Naive B cell (primary cell): Measurements from ENCODE around the gene MRPL4. TPM values are rescaled to one million over a fixed set of nuclear protein-coding genes. Genes with fewer than 3 reads are reported as not detected.

ENCODE experiments used
- ATAC-seq, 2 donors: fragments of 150-1000 bp; cut with Tn5 transposase; 2 replicates each; pipeline ENCODE4 v1.10.0; 2021; ENCODE audit warnings: low read depth in 2 of 2, mild to moderate bottlenecking in 2 of 2, moderate library complexity in 2 of 2
- DNase-seq: peaks from one replicate; pipeline ENCODE4 v3.0.0; 2022
- H3K27ac Mint-ChIP-seq, 6 donors: one replicate each; pipeline ENCODE4 v1.8.0; 2020 to 2022; ENCODE audit warnings: mild to moderate bottlenecking in 6 of 6, mixed read lengths in 6 of 6, moderate library complexity in 5 of 6, inconsistent platforms in 2 of 6
- H3K27me3 Mint-ChIP-seq, 3 donors: one replicate each; pipeline ENCODE4 v1.8.0; 2021 to 2022; ENCODE audit warnings: mixed read lengths in 3 of 3, mild to moderate bottlenecking in 1 of 3
- H3K36me3 Mint-ChIP-seq, 2 donors: one replicate each; pipeline ENCODE4 v1.8.0; 2020 to 2022; ENCODE audit warnings: mixed read lengths in 2 of 2, inconsistent platforms in 1 of 2, mild to moderate bottlenecking in 1 of 2
- H3K4me1 Mint-ChIP-seq, 3 donors: one replicate each; pipeline ENCODE4 v1.8.0; 2020 to 2022; ENCODE audit warnings: mixed read lengths in 3 of 3, inconsistent platforms in 1 of 3, mild to moderate bottlenecking in 1 of 3, moderate library complexity in 1 of 3
- H3K4me3 Mint-ChIP-seq, 8 donors: one replicate each; pipeline ENCODE4 v1.8.0; 2020 to 2022; ENCODE audit warnings: mild to moderate bottlenecking in 8 of 8, mixed read lengths in 8 of 8, moderate library complexity in 8 of 8, inconsistent platforms in 2 of 8
- H3K9me3 Mint-ChIP-seq, 7 donors: one replicate each; pipeline ENCODE4 v1.8.0; 2020 to 2022; ENCODE audit warnings: mixed read lengths in 7 of 7, mild to moderate bottlenecking in 5 of 7, inconsistent platforms in 2 of 7, moderate library complexity in 1 of 7
- polyA plus RNA-seq, 6 donors: library from polyadenylated mRNA; unstranded; fragments of 300-500 nt; fragmentation: Illumina TruSeq; gene quantifications; one replicate each; pipeline ENCODE4 v1.2.3, GENCODE V29; 2021; ENCODE audit warnings: low read depth in 6 of 6

The MRPL4 gene
- polyA plus RNA-seq, 6 donors from 2014 or later, result 23.7 to 34.3 (median 27.4) TPM

DNA sequence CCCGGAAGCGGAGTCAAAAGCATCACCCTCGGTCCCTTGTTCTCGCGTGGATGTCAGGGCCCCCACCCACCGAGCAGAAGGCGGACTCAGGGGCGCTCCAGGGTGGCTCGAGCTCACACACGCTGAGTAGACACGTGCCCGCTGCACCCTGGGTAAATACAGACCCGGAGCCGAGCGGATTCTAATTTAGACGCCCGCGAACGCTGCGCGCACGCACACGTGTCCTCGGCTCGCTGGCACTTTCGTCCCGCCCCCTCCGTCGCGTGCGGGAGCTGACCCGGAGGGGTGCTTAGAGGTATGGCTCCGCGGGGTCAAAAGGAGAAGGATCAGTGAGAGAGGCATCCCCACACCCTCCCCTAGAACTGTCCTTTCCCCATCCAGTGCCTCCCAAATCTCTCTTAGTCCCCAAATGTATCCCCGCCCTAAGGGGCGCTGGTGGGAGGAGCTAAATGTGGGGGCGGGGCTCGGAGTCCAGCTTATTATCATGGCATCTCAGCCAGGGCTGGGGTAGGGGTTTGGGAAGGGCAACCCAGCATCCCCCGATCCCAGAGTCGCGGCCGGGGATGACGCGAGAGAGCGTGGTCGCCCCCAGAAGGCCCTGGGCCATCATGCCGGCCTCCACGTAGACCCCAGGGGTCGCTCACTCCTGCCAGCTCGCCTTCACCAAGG is 37.3 kb downstream of the MRPL4 start:
- Mint-ChIP-seq H3K27me3 (peaks cover 48 to 73% (median 48%) of the 10 kb centered on the region in 3 donors), H3K4me1 (peaks cover 42 to 74% (median 73%) of the 10 kb centered on the region in 3 donors), H3K9me3 (peaks cover 0 to 5% (median 0%) of the 10 kb centered on the region in 7 donors), H3K27ac (peak overlapping the region; percentile 49 to 92 (median 70)), H3K4me3 (peak overlapping the region; percentile 75 to 93 (median 84)), H3K36me3 (peaks cover 9 to 22% of the 10 kb centered on the region in 2 donors)
- peak; percentile 53 for DNase-seq
- peak; percentile 62 to 70 for ATAC-seq

DNA sequence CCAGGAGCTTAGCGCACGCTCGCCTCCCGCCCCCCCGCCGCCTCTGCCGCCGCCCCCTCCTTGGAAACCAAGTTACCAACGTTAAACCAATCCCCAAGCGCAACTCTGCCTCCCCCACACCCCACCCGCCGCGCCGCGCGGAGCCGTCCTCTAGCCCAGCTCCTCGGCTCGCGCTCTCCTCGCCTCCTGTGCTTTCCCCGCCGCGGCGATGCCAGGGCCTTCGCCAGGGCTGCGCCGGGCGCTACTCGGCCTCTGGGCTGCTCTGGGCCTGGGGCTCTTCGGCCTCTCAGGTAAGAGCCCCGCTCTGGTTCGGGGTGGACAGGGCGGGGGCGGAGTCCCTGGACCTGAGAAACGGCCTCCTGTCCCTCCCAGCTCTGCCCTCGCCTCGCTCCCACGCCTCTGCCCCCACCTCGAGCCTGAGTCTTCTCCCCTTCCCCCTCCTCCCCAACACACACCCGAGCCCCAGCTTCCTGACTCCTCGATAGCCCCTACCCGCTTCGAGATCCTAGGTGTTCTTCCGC is 37.9 kb downstream of the MRPL4 start, which contains the start of gene ICAM5:
TSS of gene ICAM5 (plus strand) at position 117 of the 521 bp plus-strand sequence. CDS start at position 209, 92 bp downstream.
- no peak for DNase-seq
- Mint-ChIP-seq H3K27me3 (peaks cover 48 to 78% (median 48%) of the 10 kb centered on the region in 3 donors), H3K4me3 (peak within 1 kb of the TSS; percentile 79 to 93 (median 86)), H3K4me1 (peaks cover 42 to 79% (median 73%) of the 10 kb centered on the region in 3 donors), H3K27ac (peak within 1 kb of the TSS; percentile 65 to 93 (median 78)), H3K9me3 (peaks cover 0 to 5% (median 0%) of the 10 kb centered on the region in 7 donors), H3K36me3 (peaks cover 9 to 19% of the 10 kb centered on the region in 2 donors)
- ATAC-seq, result peak; percentile 10 to 15

DNA sequence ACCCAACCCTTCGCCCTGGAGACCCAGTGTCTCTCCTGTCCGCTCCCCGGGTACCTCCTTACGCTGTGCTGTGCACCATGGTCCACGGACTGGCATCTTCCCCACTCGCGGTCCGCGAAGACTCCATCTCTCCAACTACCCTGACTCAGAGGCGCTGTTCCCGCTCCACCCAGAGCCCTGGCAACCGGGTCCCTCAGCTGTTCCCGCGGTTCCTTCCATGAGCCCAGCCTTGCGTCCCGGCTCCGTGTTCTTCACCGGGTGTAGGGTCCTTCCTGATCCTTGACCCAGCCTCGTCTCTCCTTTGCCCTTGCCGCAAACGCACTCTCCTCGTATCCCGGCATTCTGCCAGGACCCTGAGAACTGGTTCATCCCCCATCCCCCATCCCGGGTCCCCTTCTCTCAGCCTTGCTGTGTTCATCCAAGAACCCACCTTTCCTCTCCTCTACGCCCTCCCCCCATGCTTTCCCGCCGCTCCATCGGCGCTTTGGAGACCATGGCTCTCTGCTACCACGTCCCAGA is 38.4 kb downstream of the MRPL4 start:
- Mint-ChIP-seq H3K27ac (peak overlapping the region in 4 of 6 donors; percentile 65 to 93 (median 83)), H3K4me1 (peaks cover 43 to 82% (median 76%) of the 10 kb centered on the region in 3 donors), H3K9me3 (peaks cover 0 to 5% (median 0%) of the 10 kb centered on the region in 7 donors), H3K36me3 (peaks cover 3 to 13% of the 10 kb centered on the region in 2 donors), H3K4me3 (peak overlapping the region; percentile 79 to 93 (median 86)), H3K27me3 (peaks cover 48 to 81% (median 51%) of the 10 kb centered on the region in 3 donors)
- ATAC-seq (no peak), DNase-seq (no peak)

DNA sequence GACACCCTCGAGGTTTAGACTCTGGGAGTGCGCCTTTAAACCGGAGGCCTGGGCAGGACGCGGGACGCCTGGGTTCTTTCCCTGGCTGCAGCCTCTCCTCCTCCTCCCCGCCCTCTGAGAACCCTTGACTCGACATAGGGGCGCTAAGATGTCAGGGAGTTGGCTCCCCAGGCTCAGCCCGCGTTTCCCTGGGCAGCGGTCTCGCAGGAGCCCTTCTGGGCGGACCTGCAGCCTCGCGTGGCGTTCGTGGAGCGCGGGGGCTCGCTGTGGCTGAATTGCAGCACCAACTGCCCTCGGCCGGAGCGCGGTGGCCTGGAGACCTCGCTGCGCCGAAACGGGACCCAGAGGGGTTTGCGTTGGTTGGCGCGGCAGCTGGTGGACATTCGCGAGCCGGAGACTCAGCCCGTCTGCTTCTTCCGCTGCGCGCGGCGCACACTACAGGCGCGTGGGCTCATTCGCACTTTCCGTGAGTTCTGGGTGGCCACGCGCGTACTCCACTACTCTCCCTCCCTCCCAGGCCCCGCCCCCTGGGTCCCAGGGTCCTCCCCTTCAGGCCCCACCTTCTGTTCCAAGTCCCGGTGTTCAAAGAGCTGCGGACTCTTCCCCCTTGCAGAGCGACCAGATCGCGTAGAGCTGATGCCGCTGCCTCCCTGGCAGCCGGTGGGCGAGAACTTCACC is 39.0 kb downstream of the MRPL4 start:
- ATAC-seq (peak; percentile 6 to 16), DNase-seq (no peak)
- Mint-ChIP-seq H3K9me3 (peaks cover 0 to 5% (median 0%) of the 10 kb centered on the region in 7 donors), H3K27ac (peak overlapping the region in 4 of 6 donors; percentile 65 to 94 (median 78)), H3K27me3 (peaks cover 48 to 87% (median 56%) of the 10 kb centered on the region in 3 donors), H3K4me1 (peaks cover 48 to 83% (median 79%) of the 10 kb centered on the region in 3 donors), H3K4me3 (peak overlapping the region; percentile 79 to 93 (median 86)), H3K36me3 (peaks cover 0 to 8% of the 10 kb centered on the region in 2 donors)

DNA sequence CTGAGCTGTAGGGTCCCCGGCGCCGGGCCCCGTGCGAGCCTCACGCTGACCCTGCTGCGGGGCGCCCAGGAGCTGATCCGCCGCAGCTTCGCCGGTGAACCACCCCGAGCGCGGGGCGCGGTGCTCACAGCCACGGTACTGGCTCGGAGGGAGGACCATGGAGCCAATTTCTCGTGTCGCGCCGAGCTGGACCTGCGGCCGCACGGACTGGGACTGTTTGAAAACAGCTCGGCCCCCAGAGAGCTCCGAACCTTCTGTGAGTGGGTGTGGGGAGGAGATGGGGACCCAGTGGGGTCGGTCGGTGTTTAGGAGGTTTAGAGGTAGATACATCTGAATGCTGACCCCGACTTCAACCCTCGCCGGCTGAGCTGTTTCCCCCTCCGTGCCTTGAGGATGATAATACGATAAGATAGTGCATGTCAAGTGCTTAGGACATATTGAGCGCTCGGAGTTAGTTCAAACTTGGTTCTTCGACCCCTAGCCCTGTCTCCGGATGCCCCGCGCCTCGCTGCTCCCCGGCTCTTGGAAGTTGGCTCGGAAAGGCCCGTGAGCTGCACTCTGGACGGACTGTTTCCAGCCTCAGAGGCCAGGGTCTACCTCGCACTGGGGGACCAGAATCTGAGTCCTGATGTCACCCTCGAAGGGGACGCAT is 39.7 kb downstream of the MRPL4 start:
- Mint-ChIP-seq H3K4me3 (peak overlapping the region; percentile 79 to 93 (median 86)), H3K36me3 (peaks cover 0 to 8% of the 10 kb centered on the region in 2 donors), H3K27me3 (peaks cover 43 to 89% (median 56%) of the 10 kb centered on the region in 3 donors), H3K4me1 (peaks cover 48 to 77% (median 72%) of the 10 kb centered on the region in 3 donors), H3K27ac (peak overlapping the region; percentile 61 to 94 (median 86)), H3K9me3 (peaks cover 0 to 5% (median 0%) of the 10 kb centered on the region in 7 donors)
- ATAC-seq, result no peak
- no peak for DNase-seq

DNA sequence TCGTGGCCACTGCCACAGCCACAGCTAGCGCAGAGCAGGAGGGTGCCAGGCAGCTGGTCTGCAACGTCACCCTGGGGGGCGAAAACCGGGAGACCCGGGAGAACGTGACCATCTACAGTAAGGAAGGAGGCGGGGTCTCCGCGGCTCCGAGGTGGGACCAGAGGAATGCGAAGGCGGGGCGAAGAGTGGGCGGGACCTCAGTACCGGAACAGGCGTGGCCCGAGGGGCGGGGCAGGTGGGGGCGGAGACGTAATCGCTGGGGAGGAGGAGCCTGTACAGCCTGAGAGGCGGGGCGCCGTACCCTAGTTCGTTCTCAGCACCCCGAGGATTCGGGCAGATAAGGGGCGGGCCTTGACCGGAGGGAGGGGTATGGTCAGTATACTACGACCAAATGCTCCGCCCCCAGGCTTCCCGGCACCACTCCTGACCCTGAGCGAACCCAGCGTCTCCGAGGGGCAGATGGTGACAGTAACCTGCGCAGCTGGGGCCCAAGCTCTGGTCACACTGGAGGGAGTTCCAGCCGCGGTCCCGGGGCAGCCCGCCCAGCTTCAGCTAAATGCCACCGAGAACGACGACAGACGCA is 40.3 kb downstream of the MRPL4 start:
- DNase-seq, result no peak
- peaks cover 48 to 70% (median 66%) of the 10 kb centered on the region in 3 donors for H3K4me1 Mint-ChIP-seq
- H3K36me3 Mint-ChIP-seq, result peaks cover 0 to 8% of the 10 kb centered on the region in 2 donors
- H3K4me3 Mint-ChIP-seq, result peak overlapping the region; percentile 76 to 93 (median 86)
- peaks cover 0 to 5% (median 0%) of the 10 kb centered on the region in 7 donors for H3K9me3 Mint-ChIP-seq
- ATAC-seq, result peak; percentile 23
- H3K27me3 Mint-ChIP-seq, result peaks cover 42 to 87% (median 56%) of the 10 kb centered on the region in 3 donors
- H3K27ac Mint-ChIP-seq, result peak overlapping the region; percentile 61 to 94 (median 86)

DNA sequence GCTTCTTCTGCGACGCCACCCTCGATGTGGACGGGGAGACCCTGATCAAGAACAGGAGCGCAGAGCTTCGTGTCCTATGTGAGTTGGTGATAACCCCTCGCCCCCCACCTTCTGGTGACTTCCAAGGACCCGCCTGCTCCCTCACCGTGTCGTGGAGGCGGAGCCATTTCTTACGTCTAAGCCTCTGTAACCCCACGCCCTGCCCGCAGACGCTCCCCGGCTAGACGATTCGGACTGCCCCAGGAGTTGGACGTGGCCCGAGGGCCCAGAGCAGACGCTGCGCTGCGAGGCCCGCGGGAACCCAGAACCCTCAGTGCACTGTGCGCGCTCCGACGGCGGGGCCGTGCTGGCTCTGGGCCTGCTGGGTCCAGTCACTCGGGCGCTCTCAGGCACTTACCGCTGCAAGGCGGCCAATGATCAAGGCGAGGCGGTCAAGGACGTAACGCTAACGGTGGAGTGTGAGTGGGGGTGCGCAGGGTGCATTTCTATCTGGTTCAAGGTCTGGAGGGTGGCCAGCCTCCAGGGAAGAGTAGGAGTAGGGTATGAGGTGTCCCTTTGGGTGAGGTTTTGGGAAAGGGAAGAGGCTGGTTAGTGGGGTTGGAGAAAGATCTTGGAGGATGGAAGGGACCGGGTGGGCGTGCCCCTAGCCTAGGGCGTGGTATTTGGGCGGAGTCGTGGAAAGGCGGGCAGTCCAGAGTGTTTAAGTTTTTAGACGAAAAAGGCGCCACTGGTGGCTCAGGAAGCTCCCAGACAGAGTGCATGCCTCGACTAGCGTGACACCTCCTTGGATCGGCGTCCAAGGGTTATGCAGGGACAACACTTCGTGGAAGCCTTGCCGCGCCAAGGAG is 41.0 kb downstream of the MRPL4 start:
- peak overlapping the region in 4 of 6 donors; percentile 62 to 96 (median 68) for H3K27ac Mint-ChIP-seq
- peaks cover 0 to 8% of the 10 kb centered on the region in 2 donors for H3K36me3 Mint-ChIP-seq
- ATAC-seq (no peak), DNase-seq (no peak)
- peaks cover 42 to 63% (median 59%) of the 10 kb centered on the region in 3 donors for H3K4me1 Mint-ChIP-seq
- peak overlapping the region; percentile 56 to 93 (median 86) for H3K4me3 Mint-ChIP-seq
- peaks cover 0 to 5% (median 0%) of the 10 kb centered on the region in 7 donors for H3K9me3 Mint-ChIP-seq
- peaks cover 35 to 80% (median 50%) of the 10 kb centered on the region in 3 donors for H3K27me3 Mint-ChIP-seq

DNA sequence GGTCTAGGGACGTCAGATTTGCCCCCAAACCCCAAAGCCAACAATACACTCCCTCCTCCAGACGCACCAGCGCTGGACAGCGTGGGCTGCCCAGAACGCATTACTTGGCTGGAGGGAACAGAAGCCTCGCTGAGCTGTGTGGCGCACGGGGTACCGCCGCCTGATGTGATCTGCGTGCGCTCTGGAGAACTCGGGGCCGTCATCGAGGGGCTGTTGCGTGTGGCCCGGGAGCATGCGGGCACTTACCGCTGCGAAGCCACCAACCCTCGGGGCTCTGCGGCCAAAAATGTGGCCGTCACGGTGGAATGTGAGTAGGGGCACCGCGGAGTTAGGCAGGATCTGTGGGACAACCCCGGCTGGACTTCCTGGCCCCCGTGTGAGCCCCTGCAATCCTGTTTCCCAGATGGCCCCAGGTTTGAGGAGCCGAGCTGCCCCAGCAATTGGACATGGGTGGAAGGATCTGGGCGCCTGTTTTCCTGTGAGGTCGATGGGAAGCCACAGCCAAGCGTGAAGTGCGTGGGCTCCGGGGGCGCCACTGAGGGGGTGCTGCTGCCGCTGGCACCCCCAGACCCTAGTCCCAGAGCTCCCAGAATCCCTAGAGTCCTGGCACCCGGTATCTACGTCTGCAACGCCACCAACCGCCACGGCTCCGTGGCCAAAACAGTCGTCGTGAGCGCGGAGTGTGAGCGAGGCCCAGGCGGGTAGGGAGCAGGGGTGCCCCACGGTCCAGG is 41.8 kb downstream of the MRPL4 start:
- Mint-ChIP-seq H3K9me3 (peaks cover 0 to 5% (median 0%) of the 10 kb centered on the region in 7 donors), H3K27ac (peak overlapping the region in 2 of 6 donors; percentile 24 to 65), H3K4me1 (peaks cover 38 to 58% (median 53%) of the 10 kb centered on the region in 3 donors), H3K27me3 (peaks cover 30 to 72% (median 44%) of the 10 kb centered on the region in 3 donors), H3K4me3 (peak overlapping the region in 5 of 8 donors; percentile 45 to 87 (median 74)), H3K36me3 (peaks cover 0 to 8% of the 10 kb centered on the region in 2 donors)
- DNase-seq, result no peak
- no peak for ATAC-seq

DNA sequence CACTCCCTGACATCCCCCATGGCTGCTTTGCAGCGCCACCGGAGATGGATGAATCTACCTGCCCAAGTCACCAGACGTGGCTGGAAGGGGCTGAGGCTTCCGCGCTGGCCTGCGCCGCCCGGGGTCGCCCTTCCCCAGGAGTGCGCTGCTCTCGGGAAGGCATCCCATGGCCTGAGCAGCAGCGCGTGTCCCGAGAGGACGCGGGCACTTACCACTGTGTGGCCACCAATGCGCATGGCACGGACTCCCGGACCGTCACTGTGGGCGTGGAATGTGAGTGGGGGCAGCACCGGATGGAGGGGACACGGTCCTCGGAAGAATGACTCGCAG is 42.3 kb downstream of the MRPL4 start:
- peaks cover 0 to 5% (median 0%) of the 10 kb centered on the region in 7 donors for H3K9me3 Mint-ChIP-seq

DNA sequence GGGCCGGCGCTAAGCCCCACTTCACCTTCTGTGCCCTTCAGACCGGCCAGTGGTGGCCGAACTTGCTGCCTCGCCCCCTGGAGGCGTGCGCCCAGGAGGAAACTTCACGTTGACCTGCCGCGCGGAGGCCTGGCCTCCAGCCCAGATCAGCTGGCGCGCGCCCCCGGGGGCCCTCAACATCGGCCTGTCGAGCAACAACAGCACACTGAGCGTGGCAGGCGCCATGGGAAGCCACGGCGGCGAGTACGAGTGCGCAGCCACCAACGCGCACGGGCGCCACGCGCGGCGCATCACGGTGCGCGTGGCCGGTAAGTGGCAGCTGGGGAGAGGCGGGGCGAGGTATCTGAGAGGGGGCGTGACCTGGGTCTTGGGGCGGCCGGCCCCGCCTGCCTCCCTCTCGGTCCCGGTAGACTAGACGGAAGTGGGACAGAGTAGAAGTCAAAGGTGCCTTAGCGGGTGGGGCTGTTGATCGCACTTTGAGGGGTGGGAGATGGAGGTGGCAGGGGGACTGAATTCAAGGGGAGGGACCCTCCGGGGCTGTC is 43.4 kb downstream of the MRPL4 start:
- H3K4me3 Mint-ChIP-seq, result peak overlapping the region; percentile 82 to 96 (median 88)
- peaks cover 0 to 5% of the 10 kb centered on the region in 2 donors for H3K36me3 Mint-ChIP-seq
- DNase-seq (peak; percentile 59), ATAC-seq (peak; percentile 74 to 75)
- peaks cover 31 to 66% (median 33%) of the 10 kb centered on the region in 3 donors for H3K27me3 Mint-ChIP-seq
- H3K27ac Mint-ChIP-seq, result peak overlapping the region in 5 of 6 donors; percentile 33 to 96 (median 75)
- H3K4me1 Mint-ChIP-seq, result peaks cover 29 to 46% (median 44%) of the 10 kb centered on the region in 3 donors
- H3K9me3 Mint-ChIP-seq, result peaks cover 0 to 5% (median 0%) of the 10 kb centered on the region in 7 donors

More for the DNA sequence above, 42.3 kb downstream of the MRPL4 start:
- no peak for ATAC-seq
- peak overlapping the region in 2 of 6 donors; percentile 47 to 81 for H3K27ac Mint-ChIP-seq
- H3K4me1 Mint-ChIP-seq, result peaks cover 34 to 52% (median 48%) of the 10 kb centered on the region in 3 donors
- peaks cover 0 to 8% of the 10 kb centered on the region in 2 donors for H3K36me3 Mint-ChIP-seq
- H3K27me3 Mint-ChIP-seq, result peaks cover 29 to 68% (median 39%) of the 10 kb centered on the region in 3 donors
- peak overlapping the region in 6 of 8 donors; percentile 15 to 96 (median 86) for H3K4me3 Mint-ChIP-seq
- DNase-seq, result no peak
